HEK293 (cell line): ENCODE results near the gene TEP1.

ENCODE experiments used
- BCL11B ChIP-seq: fragments of 450-650 bp; formaldehyde crosslinking; IDR thresholded peaks from 2 replicates; pipeline ENCODE4 v1.5.1; 2016; ENCODE audit warnings: low read depth, missing biosample characterization, missing genetic modification characterization
- EGR2 ChIP-seq: fragments of 450-650 bp; formaldehyde crosslinking; IDR thresholded peaks from 2 replicates; pipeline ENCODE4 v1.5.1; 2016; ENCODE audit warnings: low read depth, missing biosample characterization, missing genetic modification characterization
- FEZF1 ChIP-seq: fragments of 450-650 bp; formaldehyde crosslinking; IDR thresholded peaks from 2 replicates; pipeline ENCODE4 v1.5.1; 2016; ENCODE audit warnings: missing biosample characterization, missing genetic modification characterization
- MZF1 ChIP-seq: fragments of 450-650 bp; formaldehyde crosslinking; IDR thresholded peaks from 2 replicates; pipeline ENCODE4 v1.5.1; 2017; ENCODE audit warnings: missing biosample characterization, missing genetic modification characterization, borderline replicate concordance
- PATZ1 ChIP-seq: fragments of 450-650 bp; formaldehyde crosslinking; IDR thresholded peaks from 2 replicates; pipeline ENCODE4 v1.5.1; 2016; ENCODE audit warnings: missing biosample characterization, missing genetic modification characterization
- PBX3 ChIP-seq: sonication (generic); formaldehyde crosslinking; IDR thresholded peaks from 2 replicates; pipeline ENCODE4 v1.8.1; 2022; ENCODE audit warnings: mild to moderate bottlenecking, moderate library complexity, missing genetic modification reagents
- PRDM2 ChIP-seq: fragments of 450-650 bp; formaldehyde crosslinking; IDR thresholded peaks from 2 replicates; pipeline ENCODE4 v1.5.1; 2016; ENCODE audit warnings: missing biosample characterization, missing genetic modification characterization, borderline replicate concordance
- PRDM6 ChIP-seq: fragments of 450-650 bp; formaldehyde crosslinking; IDR thresholded peaks from 2 replicates; pipeline ENCODE4 v1.5.1; 2017; ENCODE audit warnings: missing biosample characterization, missing genetic modification characterization
- SCRT1 ChIP-seq: fragments of 450-650 bp; formaldehyde crosslinking; IDR thresholded peaks from 2 replicates; pipeline ENCODE4 v1.5.1; 2016; ENCODE audit warnings: missing biosample characterization, missing genetic modification characterization, borderline replicate concordance
- ZBTB20 ChIP-seq: fragments of 450-650 bp; formaldehyde crosslinking; IDR thresholded peaks from 2 replicates; pipeline ENCODE4 v1.5.1; 2016; ENCODE audit warnings: missing biosample characterization, missing genetic modification characterization
- ZNF148 ChIP-seq: fragments of 450-650 bp; formaldehyde crosslinking; IDR thresholded peaks from 2 replicates; pipeline ENCODE4 v1.5.0; 2017; ENCODE audit warnings: missing biosample characterization, missing genetic modification characterization, borderline replicate concordance
- ZNF24 ChIP-seq: fragments of 450-650 bp; formaldehyde crosslinking; IDR thresholded peaks from 2 replicates; pipeline ENCODE4 v1.5.1; 2016; ENCODE audit warnings: missing biosample characterization, missing genetic modification characterization
- ZNF292 ChIP-seq: fragments of 450-650 bp; formaldehyde crosslinking; IDR thresholded peaks from 2 replicates; pipeline ENCODE4 v1.5.1; 2016; ENCODE audit warnings: low read depth, missing biosample characterization, missing genetic modification characterization, borderline replicate concordance
- ZNF311 ChIP-seq: fragments of 450-650 bp; formaldehyde crosslinking; IDR thresholded peaks from 2 replicates; pipeline ENCODE4 v1.5.1; 2017; ENCODE audit warnings: missing biosample characterization, missing genetic modification characterization, borderline replicate concordance
- ZNF324 ChIP-seq: fragments of 450-650 bp; formaldehyde crosslinking; IDR thresholded peaks from 2 replicates; pipeline ENCODE4 v1.5.1; 2016; ENCODE audit warnings: missing biosample characterization, missing genetic modification characterization
- ZNF354C ChIP-seq: fragments of 450-650 bp; formaldehyde crosslinking; IDR thresholded peaks from 2 replicates; pipeline ENCODE4 v1.5.1; 2016; ENCODE audit warnings: missing biosample characterization, missing genetic modification characterization, low read depth, borderline replicate concordance
- ZNF426 ChIP-seq: fragments of 450-650 bp; formaldehyde crosslinking; IDR thresholded peaks from 2 replicates; pipeline ENCODE4 v1.5.1; 2017; ENCODE audit warnings: missing biosample characterization, missing genetic modification characterization, mild to moderate bottlenecking, inconsistent platforms, moderate library complexity
- ZNF48 ChIP-seq: fragments of 450-650 bp; formaldehyde crosslinking; IDR thresholded peaks from 2 replicates; pipeline ENCODE4 v1.5.1; 2016; ENCODE audit warnings: missing biosample characterization, missing genetic modification characterization
- ZNF514 ChIP-seq: fragments of 450-650 bp; formaldehyde crosslinking; IDR thresholded peaks from 2 replicates; pipeline ENCODE4 v1.5.1; 2016; ENCODE audit warnings: missing biosample characterization, missing genetic modification characterization
- ZNF549 ChIP-seq: fragments of 450-650 bp; IDR thresholded peaks from 2 replicates; pipeline ENCODE4 v1.5.1; 2018; ENCODE audit warnings: missing biosample characterization, missing genetic modification characterization, mild to moderate bottlenecking, inconsistent platforms, moderate library complexity
- ZNF555 ChIP-seq: fragments of 450-650 bp; formaldehyde crosslinking; conservative IDR thresholded peaks from 2 replicates; pipeline ENCODE4 v1.5.1; 2017; ENCODE audit warnings: missing biosample characterization, mild to moderate bottlenecking, missing genetic modification characterization, inconsistent platforms
- ZNF560 ChIP-seq: fragments of 450-650 bp; formaldehyde crosslinking; IDR thresholded peaks from 2 replicates; pipeline ENCODE4 v1.5.1; 2017; ENCODE audit warnings: missing biosample characterization, missing genetic modification characterization, borderline replicate concordance
- ZNF596 ChIP-seq: fragments of 450-650 bp; IDR thresholded peaks from 2 replicates; pipeline ENCODE4 v1.5.0; 2018; ENCODE audit warnings: missing biosample characterization, mild to moderate bottlenecking, missing genetic modification characterization, moderate library complexity
- ZNF658 ChIP-seq: fragments of 450-650 bp; formaldehyde crosslinking; IDR thresholded peaks from 2 replicates; pipeline ENCODE4; 2016; ENCODE audit warnings: missing biosample characterization, missing genetic modification characterization

The TEP1 gene

GRCh38 chr14:20332788-20333493 is 80.4 kb downstream of the TEP1 start, which contains the start of gene CCNB1IP1 (continued):
- TF ChIP-seq ZNF354C (no peak), ZNF324 (tag by site-specific recombination) (peak; percentile 40; the same call in 1 of the 2 replicates), PRDM6 (tag by site-specific recombination) (peak; percentile 55; the same call in 1 of the 2 replicates), PATZ1 (tag by site-specific recombination) (peak; percentile 30; the same call in 1 of the 2 replicates), ZNF514 (tag by site-specific recombination) (no peak), ZNF48 (tag by site-specific recombination) (no peak), ZNF549 (tag by site-specific recombination) (no peak), ZNF311 (tag by site-specific recombination) (no peak), ZNF426 (no peak), PRDM2 (tag by site-specific recombination) (no peak), ZNF292 (tag by site-specific recombination) (no peak), ZNF555 (tag by site-specific recombination) (no peak), ZNF148 (tag by site-specific recombination) (no peak), EGR2 (tag by site-specific recombination) (no peak), ZNF560 (tag by site-specific recombination) (no peak), FEZF1 (no peak), BCL11B (tag by site-specific recombination) (no peak), PBX3 (CRISPR knock-in tag) (no peak), ZNF658 (tag by site-specific recombination) (no peak), ZNF24 (no peak), SCRT1 (tag by site-specific recombination) (no peak), ZNF596 (tag by site-specific recombination) (no peak), MZF1 (tag by site-specific recombination) (no peak), ZBTB20 (peak; percentile 79)
